GM19467 (cell line): ENCODE results near the gene AGMO.
"Not testable (repeated sequence)": the region's sequence is repeated elsewhere in the genome, so short reads cannot be mapped to it uniquely, and the experiment has no call there.

ENCODE experiments used
- ATAC-seq: cut with Tn5 transposase; IDR thresholded peaks from one replicate; pipeline ENCODE4 v1.9.1; 2021; ENCODE audit warnings: mild to moderate bottlenecking, moderate library complexity; ENCODE audit not compliant: unreplicated experiment

The AGMO gene

GRCh38 chr7:15330943-15331342 lies 230.9 kb downstream of the AGMO start:
- no peak for ATAC-seq

- ATAC-seq, result no peak
Observed at GRCh38 chr7:15327001-15327400, 234.8 kb downstream of the AGMO start.

- ATAC-seq, result no peak
Observed at GRCh38 chr7:15326044-15326644, 235.7 kb downstream of the AGMO start.

- no peak for ATAC-seq
Observed at GRCh38 chr7:15323550-15323949, 238.3 kb downstream of the AGMO start.

- no peak for ATAC-seq
Observed at GRCh38 chr7:15317215-15317614, 244.6 kb downstream of the AGMO start.

- no peak for ATAC-seq
Observed at GRCh38 chr7:15315678-15316077, 246.1 kb downstream of the AGMO start.

GRCh38 chr7:15314922-15315321 lies 246.9 kb downstream of the AGMO start:
- ATAC-seq, result no peak

- ATAC-seq, result no peak
Observed at GRCh38 chr7:15313361-15313760, 248.5 kb downstream of the AGMO start.

- no peak for ATAC-seq
Observed at GRCh38 chr7:15309872-15310271, 251.9 kb downstream of the AGMO start.

- no peak for ATAC-seq
Observed at GRCh38 chr7:15308821-15309220, 253.0 kb downstream of the AGMO start.

- ATAC-seq, result no peak
Observed at GRCh38 chr7:15306296-15306695, 255.5 kb downstream of the AGMO start.

GRCh38 chr7:15305002-15305600 lies 256.7 kb downstream of the AGMO start:
- no peak for ATAC-seq

GRCh38 chr7:15303357-15303756 lies 258.5 kb downstream of the AGMO start:
- no peak for ATAC-seq

- not testable (repeated sequence) for ATAC-seq
Observed at GRCh38 chr7:15300986-15301385, 260.8 kb downstream of the AGMO start.

GRCh38 chr7:15292138-15292537 lies 269.7 kb downstream of the AGMO start:
- ATAC-seq, result no peak

GRCh38 chr7:15291699-15292098 lies 270.1 kb downstream of the AGMO start:
- ATAC-seq, result no peak

- ATAC-seq, result no peak
Observed at GRCh38 chr7:15288741-15289140, 273.1 kb downstream of the AGMO start.

GRCh38 chr7:15284396-15284795 lies 277.4 kb downstream of the AGMO start:
- ATAC-seq, result no peak

- ATAC-seq, result no peak
Observed at GRCh38 chr7:15280078-15280733, 281.6 kb downstream of the AGMO start.

- ATAC-seq, result no peak
Observed at GRCh38 chr7:15279640-15280039, 282.2 kb downstream of the AGMO start.

GRCh38 chr7:15257689-15258088 lies 304.1 kb downstream of the AGMO start:
- no peak for ATAC-seq

GRCh38 chr7:15252181-15252580 lies 309.6 kb downstream of the AGMO start:
- no peak for ATAC-seq
